Measurements from ENCODE around the gene MPDZ. TPM values are rescaled to one million over a fixed set of nuclear protein-coding genes. Genes with fewer than 3 reads are reported as not detected.

MPDZ gene
- total RNA-seq, 1 donor from 2014 or later: 31.0 TPM

GRCh38 chr9:13070612-13071595 is 208.6 kb downstream of the MPDZ start:
- Mint-ChIP-seq H3K36me3 (ENCODE audit: low read depth, unreplicated experiment) (no peaks in the 10 kb centered on the region), H3K27ac (ENCODE audit: unreplicated experiment) (no peak overlapping the region), H3K9me3 (ENCODE audit: unreplicated experiment) (no peaks in the 10 kb centered on the region), H3K4me1 (ENCODE audit: low read depth, unreplicated experiment) (no peaks in the 10 kb centered on the region), H3K4me3 (ENCODE audit: unreplicated experiment) (no peak overlapping the region), H3K27me3 (ENCODE audit: low read depth, unreplicated experiment) (no peaks in the 10 kb centered on the region)
- Histone ChIP-seq H3K9me3 (ENCODE audit: insufficient read depth, low read depth, low read length) (no peaks in the 10 kb centered on the region), H3K4me3 (ENCODE audit: insufficient read depth, low read depth, low read length) (no peak overlapping the region), H3K36me3 (ENCODE audit: insufficient read depth, low read length) (no peaks in the 10 kb centered on the region), H3K9ac (ENCODE audit: low read length) (no peak overlapping the region), H3K27me3 (ENCODE audit: insufficient read depth, low read length) (no peaks in the 10 kb centered on the region), H4K20me1 (ENCODE audit: insufficient read depth, low read length) (no peaks in the 10 kb centered on the region), H3K4me2 (ENCODE audit: low read length) (no peak overlapping the region), H3K27ac (ENCODE audit: low read depth, low read length) (no peak overlapping the region), H3K79me2 (ENCODE audit: insufficient read depth, low read length) (no peaks in the 10 kb centered on the region), H3K4me1 (ENCODE audit: insufficient read depth, low read length) (no peaks in the 10 kb centered on the region), H2AFZ (ENCODE audit: low read depth, low read length) (no peak overlapping the region)
- DNase-seq (ENCODE audit: low read depth): no peak
- FAIRE-seq: no peak
- no peak for TF ChIP-seq EZH2 (IDR thresholded peaks at IDR 0.05; ENCODE audit: insufficient read depth, low read length)
- no peak for TF ChIP-seq CTCF (IDR thresholded peaks at IDR 0.05; ENCODE audit: insufficient read depth, low read depth, low read length)

GRCh38 chr9:13069498-13069897 is 210.0 kb downstream of the MPDZ start:
- Mint-ChIP-seq H3K4me3 (ENCODE audit: unreplicated experiment) (no peak overlapping the region), H3K36me3 (ENCODE audit: low read depth, unreplicated experiment) (no peaks in the 10 kb centered on the region), H3K27me3 (ENCODE audit: low read depth, unreplicated experiment) (no peaks in the 10 kb centered on the region), H3K9me3 (ENCODE audit: unreplicated experiment) (no peaks in the 10 kb centered on the region), H3K4me1 (ENCODE audit: low read depth, unreplicated experiment) (no peaks in the 10 kb centered on the region), H3K27ac (ENCODE audit: unreplicated experiment) (no peak overlapping the region)
- Histone ChIP-seq H3K27me3 (ENCODE audit: insufficient read depth, low read length) (no peaks in the 10 kb centered on the region), H3K4me1 (ENCODE audit: insufficient read depth, low read length) (no peaks in the 10 kb centered on the region), H3K9ac (ENCODE audit: low read length) (no peak overlapping the region), H4K20me1 (ENCODE audit: insufficient read depth, low read length) (no peaks in the 10 kb centered on the region), H3K36me3 (ENCODE audit: insufficient read depth, low read length) (no peaks in the 10 kb centered on the region), H3K4me2 (ENCODE audit: low read length) (no peak overlapping the region), H3K27ac (ENCODE audit: low read depth, low read length) (no peak overlapping the region), H3K9me3 (ENCODE audit: insufficient read depth, low read depth, low read length) (no peaks in the 10 kb centered on the region), H3K79me2 (ENCODE audit: insufficient read depth, low read length) (no peaks in the 10 kb centered on the region), H3K4me3 (ENCODE audit: insufficient read depth, low read depth, low read length) (no peak overlapping the region), H2AFZ (ENCODE audit: low read depth, low read length) (no peak overlapping the region)
- DNase-seq (ENCODE audit: low read depth) (no peak), FAIRE-seq (no peak)
- no peak for TF ChIP-seq EZH2 (IDR thresholded peaks at IDR 0.05; ENCODE audit: insufficient read depth, low read length)
- TF ChIP-seq CTCF (IDR thresholded peaks at IDR 0.05; ENCODE audit: insufficient read depth, low read depth, low read length): no peak

- Histone ChIP-seq H3K9me3 (ENCODE audit: insufficient read depth, low read depth, low read length) (no peaks in the 10 kb centered on the region), H3K9ac (ENCODE audit: low read length) (no peak overlapping the region), H3K4me3 (ENCODE audit: insufficient read depth, low read depth, low read length) (no peak overlapping the region), H4K20me1 (ENCODE audit: insufficient read depth, low read length) (no peaks in the 10 kb centered on the region), H3K4me2 (ENCODE audit: low read length) (no peak overlapping the region), H3K27me3 (ENCODE audit: insufficient read depth, low read length) (no peaks in the 10 kb centered on the region), H3K27ac (ENCODE audit: low read depth, low read length) (no peak overlapping the region), H3K4me1 (ENCODE audit: insufficient read depth, low read length) (no peaks in the 10 kb centered on the region), H3K79me2 (ENCODE audit: insufficient read depth, low read length) (no peaks in the 10 kb centered on the region), H3K36me3 (ENCODE audit: insufficient read depth, low read length) (no peaks in the 10 kb centered on the region), H2AFZ (ENCODE audit: low read depth, low read length) (no peak overlapping the region)
- Mint-ChIP-seq H3K27ac (ENCODE audit: unreplicated experiment) (no peak overlapping the region), H3K27me3 (ENCODE audit: low read depth, unreplicated experiment) (no peaks in the 10 kb centered on the region), H3K9me3 (ENCODE audit: unreplicated experiment) (no peaks in the 10 kb centered on the region), H3K36me3 (ENCODE audit: low read depth, unreplicated experiment) (no peaks in the 10 kb centered on the region), H3K4me1 (ENCODE audit: low read depth, unreplicated experiment) (no peaks in the 10 kb centered on the region), H3K4me3 (ENCODE audit: unreplicated experiment) (no peak overlapping the region)
- TF ChIP-seq EZH2 (IDR thresholded peaks at IDR 0.05; ENCODE audit: insufficient read depth, low read length) (no peak), CTCF (IDR thresholded peaks at IDR 0.05; ENCODE audit: insufficient read depth, low read depth, low read length) (no peak)
- FAIRE-seq: no peak
- no peak for DNase-seq (ENCODE audit: low read depth)
Observed at GRCh38 chr9:13064676-13065075, 214.8 kb downstream of the MPDZ start.

Measured in astrocyte (in vitro differentiated cells and primary cell).